ENCODE data around the gene TPST1. TPM values are rescaled to one million over a fixed set of nuclear protein-coding genes. Genes with fewer than 3 reads are reported as not detected.

The TPST1 gene
- total RNA-seq, 1 experiment from 2014 or later = 5.6 TPM

- no peak for DNase-seq (ENCODE audit: extremely low read depth, low read depth)
Observed at GRCh38 chr7:66237906-66238772, 33.0 kb downstream of the TPST1 start.

- no peak for DNase-seq (ENCODE audit: extremely low read depth, low read depth)
Observed at GRCh38 chr7:66238773-66239466, 33.8 kb downstream of the TPST1 start.

GRCh38 chr7:66239467-66239856, 34.3 kb downstream of the TPST1 start:
- DNase-seq (ENCODE audit: extremely low read depth, low read depth) = no peak

- no peak for DNase-seq (ENCODE audit: extremely low read depth, low read depth)
Observed at GRCh38 chr7:66245008-66245407, 39.9 kb downstream of the TPST1 start.

- DNase-seq (ENCODE audit: extremely low read depth, low read depth) = no peak
Observed at GRCh38 chr7:66246554-66247171, 41.5 kb downstream of the TPST1 start.

GRCh38 chr7:66247380-66248078, 42.4 kb downstream of the TPST1 start:
- no peak for DNase-seq (ENCODE audit: extremely low read depth, low read depth)

- DNase-seq (ENCODE audit: extremely low read depth, low read depth) = peak; percentile 4
Observed at GRCh38 chr7:66250711-66251110, 45.6 kb downstream of the TPST1 start.

GRCh38 chr7:66255534-66256100, 50.5 kb downstream of the TPST1 start:
- no peak for DNase-seq (ENCODE audit: extremely low read depth, low read depth)

GRCh38 chr7:66256281-66256680, 51.1 kb downstream of the TPST1 start:
- DNase-seq (ENCODE audit: extremely low read depth, low read depth) = no peak

- DNase-seq (ENCODE audit: extremely low read depth, low read depth) = no peak
Observed at GRCh38 chr7:66257481-66257880, 52.3 kb downstream of the TPST1 start.

- DNase-seq (ENCODE audit: extremely low read depth, low read depth) = no peak
Observed at GRCh38 chr7:66258409-66258808, 53.3 kb downstream of the TPST1 start.

- DNase-seq (ENCODE audit: extremely low read depth, low read depth) = no peak
Observed at GRCh38 chr7:66261941-66262340, 56.8 kb downstream of the TPST1 start.

- DNase-seq (ENCODE audit: extremely low read depth, low read depth) = no peak
Observed at GRCh38 chr7:66263936-66264335, 58.8 kb downstream of the TPST1 start.

GRCh38 chr7:66265566-66265965, 60.4 kb downstream of the TPST1 start:
- DNase-seq (ENCODE audit: extremely low read depth, low read depth) = peak; percentile 15

- no peak for DNase-seq (ENCODE audit: extremely low read depth, low read depth)
Observed at GRCh38 chr7:66267249-66267648, 62.1 kb downstream of the TPST1 start.

- no peak for DNase-seq (ENCODE audit: extremely low read depth, low read depth)
Observed at GRCh38 chr7:66269978-66270377, 64.8 kb downstream of the TPST1 start.

GRCh38 chr7:66272321-66272720, 67.2 kb downstream of the TPST1 start:
- no peak for DNase-seq (ENCODE audit: extremely low read depth, low read depth)

- DNase-seq (ENCODE audit: extremely low read depth, low read depth) = no peak
Observed at GRCh38 chr7:66276363-66276762, 71.2 kb downstream of the TPST1 start.

- DNase-seq (ENCODE audit: extremely low read depth, low read depth) = no peak
Observed at GRCh38 chr7:66277492-66277891, 72.4 kb downstream of the TPST1 start.

- DNase-seq (ENCODE audit: extremely low read depth, low read depth) = no peak
Observed at GRCh38 chr7:66279912-66280311, 74.8 kb downstream of the TPST1 start.
